ENCODE data around the gene UNC119. TPM values are rescaled to one million over a fixed set of nuclear protein-coding genes. Genes with fewer than 3 reads are reported as not detected.
"Not testable (repeated sequence)": the region's sequence is repeated elsewhere in the genome, so short reads cannot be mapped to it uniquely, and the experiment has no call there.

Gene UNC119
- total RNA-seq, 1 donor: 52.3 TPM

GRCh38 chr17:28576758-28577465 is 24.5 kb upstream of the UNC119 start, which contains the start of gene ALDOC:
ALDOC (minus strand) TSS chr17:28576895; CDS start chr17:28575532, 1,363 bp downstream.
- no peaks in the 10 kb centered on the region for H3K27me3 ChIP-seq (ENCODE audit: insufficient read depth, low read length)
- H3K9me3 ChIP-seq (ENCODE audit: low read depth, low read length): no peaks in the 10 kb centered on the region
- peaks cover 17% of the 10 kb centered on the region for H3K4me1 ChIP-seq (ENCODE audit: insufficient read depth, low read length)
- H3K4me3 ChIP-seq (ENCODE audit: low read length): no peak within 1 kb of the TSS

GRCh38 chr17:28576016-28576415 is 23.6 kb upstream of the UNC119 start:
- H3K9me3 ChIP-seq (ENCODE audit: low read depth, low read length); H3K4me3 ChIP-seq (ENCODE audit: low read length); H3K27me3 ChIP-seq (ENCODE audit: insufficient read depth, low read length): not testable (repeated sequence)
- peaks cover 22% of the 10 kb centered on the region for H3K4me1 ChIP-seq (ENCODE audit: insufficient read depth, low read length)

GRCh38 chr17:28575126-28575795 is 22.8 kb upstream of the UNC119 start:
- Histone ChIP-seq H3K4me1 (ENCODE audit: insufficient read depth, low read length) (peaks cover 28% of the 10 kb centered on the region), H3K4me3 (ENCODE audit: low read length) (no peak overlapping the region), H3K9me3 (ENCODE audit: low read depth, low read length) (no peaks in the 10 kb centered on the region), H3K27me3 (ENCODE audit: insufficient read depth, low read length) (no peaks in the 10 kb centered on the region)

GRCh38 chr17:28574526-28574925 is 22.1 kb upstream of the UNC119 start:
- H3K4me1 ChIP-seq (ENCODE audit: insufficient read depth, low read length): peaks cover 36% of the 10 kb centered on the region
- no peaks in the 10 kb centered on the region for H3K9me3 ChIP-seq (ENCODE audit: low read depth, low read length)
- no peaks in the 10 kb centered on the region for H3K27me3 ChIP-seq (ENCODE audit: insufficient read depth, low read length)
- H3K4me3 ChIP-seq (ENCODE audit: low read length): no peak overlapping the region

GRCh38 chr17:28573966-28574480 is 21.6 kb upstream of the UNC119 start:
- no peaks in the 10 kb centered on the region for H3K9me3 ChIP-seq (ENCODE audit: low read depth, low read length)
- H3K27me3 ChIP-seq (ENCODE audit: insufficient read depth, low read length): no peaks in the 10 kb centered on the region
- peaks cover 41% of the 10 kb centered on the region for H3K4me1 ChIP-seq (ENCODE audit: insufficient read depth, low read length)
- H3K4me3 ChIP-seq (ENCODE audit: low read length): no peak overlapping the region

DNA sequence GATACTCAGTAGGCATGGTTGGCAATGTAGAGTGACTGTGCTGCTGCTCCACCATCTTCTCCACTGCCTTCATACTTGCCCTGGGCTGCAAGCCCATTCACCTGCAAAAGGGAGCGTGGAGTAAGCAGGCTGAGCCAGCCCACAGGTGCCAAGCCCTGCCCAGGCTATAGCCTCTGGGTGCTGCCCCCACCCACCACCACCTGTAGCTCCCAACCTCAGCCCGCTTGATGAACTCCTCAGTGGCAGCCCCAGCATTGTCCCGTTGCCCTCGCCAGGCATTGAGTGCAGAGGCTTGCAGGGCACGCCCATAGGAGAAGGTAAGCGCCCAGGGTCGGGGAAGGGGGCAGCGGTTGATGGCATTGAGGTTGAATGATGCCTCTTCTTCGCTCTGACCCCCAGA is 21.1 kb upstream of the UNC119 start:
- Histone ChIP-seq H3K4me3 (ENCODE audit: low read length) (no peak overlapping the region), H3K9me3 (ENCODE audit: low read depth, low read length) (no peaks in the 10 kb centered on the region), H3K4me1 (ENCODE audit: insufficient read depth, low read length) (peaks cover 45% of the 10 kb centered on the region), H3K27me3 (ENCODE audit: insufficient read depth, low read length) (no peaks in the 10 kb centered on the region)

DNA sequence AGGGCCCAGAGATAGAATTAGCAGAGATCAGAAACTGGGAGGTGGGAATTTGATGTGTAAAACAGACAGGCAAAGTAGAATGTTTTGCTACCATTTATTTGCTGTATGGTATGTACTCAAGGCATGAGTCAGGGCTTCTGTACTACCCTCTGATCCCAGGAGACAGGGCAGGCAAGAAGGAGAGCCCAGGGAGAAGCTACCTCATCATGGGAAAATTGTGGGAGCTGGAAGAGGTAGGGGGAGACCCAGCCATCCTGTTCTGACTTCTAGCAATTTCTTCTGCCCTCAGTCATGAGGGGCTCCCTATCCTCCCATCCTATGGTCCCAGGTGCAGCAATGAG is 20.6 kb upstream of the UNC119 start:
- Histone ChIP-seq H3K27me3 (ENCODE audit: insufficient read depth, low read length) (no peaks in the 10 kb centered on the region), H3K4me1 (ENCODE audit: insufficient read depth, low read length) (peaks cover 50% of the 10 kb centered on the region), H3K9me3 (ENCODE audit: low read depth, low read length) (no peaks in the 10 kb centered on the region), H3K4me3 (ENCODE audit: low read length) (no peak overlapping the region)

- Histone ChIP-seq H3K4me3 (ENCODE audit: low read length) (no peak overlapping the region), H3K27me3 (ENCODE audit: insufficient read depth, low read length) (no peaks in the 10 kb centered on the region), H3K9me3 (ENCODE audit: low read depth, low read length) (no peaks in the 10 kb centered on the region), H3K4me1 (ENCODE audit: insufficient read depth, low read length) (peaks cover 56% of the 10 kb centered on the region)
Observed at GRCh38 chr17:28572259-28573039, 20.0 kb upstream of the UNC119 start.

GRCh38 chr17:28571361-28572122 is 19.1 kb upstream of the UNC119 start, which contains the start of gene PIGS:
PIGS (minus strand) TSS chr17:28571524; CDS start chr17:28571496, 28 bp downstream.
- H3K4me1 ChIP-seq (ENCODE audit: insufficient read depth, low read length): peaks cover 59% of the 10 kb centered on the region
- no peaks in the 10 kb centered on the region for H3K9me3 ChIP-seq (ENCODE audit: low read depth, low read length)
- no peaks in the 10 kb centered on the region for H3K27me3 ChIP-seq (ENCODE audit: insufficient read depth, low read length)
- peak within 1 kb of the TSS; percentile 89 for H3K4me3 ChIP-seq (ENCODE audit: low read length)

DNA sequence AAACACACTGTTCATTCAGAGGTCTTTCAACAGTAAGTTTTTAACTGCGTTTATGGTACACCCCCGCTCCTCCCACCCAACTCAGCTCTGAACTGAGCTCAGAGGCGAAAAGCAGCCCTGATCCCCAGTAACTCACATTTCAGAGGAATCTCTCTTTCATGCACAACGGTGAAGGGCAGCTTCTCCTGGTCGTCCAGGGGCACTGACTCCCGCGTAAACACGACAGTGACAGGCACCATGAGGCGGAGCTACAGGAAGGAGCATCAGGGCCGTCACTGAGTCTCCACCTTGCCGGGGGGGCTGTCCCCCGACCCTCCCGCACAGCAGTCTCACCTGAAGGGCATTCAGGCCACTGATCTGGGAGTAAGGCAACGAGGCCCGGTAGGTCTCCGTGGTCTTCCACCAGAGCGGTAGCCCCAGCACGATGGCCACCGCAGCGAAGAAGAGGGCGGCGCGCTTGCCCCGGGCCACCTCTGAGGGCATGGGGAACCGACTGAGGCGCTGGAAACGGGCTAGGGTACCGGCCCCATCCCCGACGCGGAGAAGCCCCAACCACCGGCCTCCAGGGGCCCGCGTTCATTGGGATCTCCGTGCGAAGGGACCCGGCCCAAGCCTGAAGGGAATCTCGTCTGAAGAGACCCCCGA is 18.4 kb upstream of the UNC119 start:
- H3K27me3 ChIP-seq (ENCODE audit: insufficient read depth, low read length): no peaks in the 10 kb centered on the region
- H3K4me1 ChIP-seq (ENCODE audit: insufficient read depth, low read length): peaks cover 56% of the 10 kb centered on the region
- peak overlapping the region; percentile 89 for H3K4me3 ChIP-seq (ENCODE audit: low read length)

GRCh38 chr17:28569446-28569845 is 17.0 kb upstream of the UNC119 start:
- Histone ChIP-seq H3K27me3 (ENCODE audit: insufficient read depth, low read length) (no peaks in the 10 kb centered on the region), H3K9me3 (ENCODE audit: low read depth, low read length) (no peaks in the 10 kb centered on the region), H3K4me3 (ENCODE audit: low read length) (no peak overlapping the region), H3K4me1 (ENCODE audit: insufficient read depth, low read length) (peaks cover 59% of the 10 kb centered on the region)

More for the DNA sequence above, 18.4 kb upstream of the UNC119 start:
- H3K9me3 ChIP-seq (ENCODE audit: low read depth, low read length): no peaks in the 10 kb centered on the region

DNA sequence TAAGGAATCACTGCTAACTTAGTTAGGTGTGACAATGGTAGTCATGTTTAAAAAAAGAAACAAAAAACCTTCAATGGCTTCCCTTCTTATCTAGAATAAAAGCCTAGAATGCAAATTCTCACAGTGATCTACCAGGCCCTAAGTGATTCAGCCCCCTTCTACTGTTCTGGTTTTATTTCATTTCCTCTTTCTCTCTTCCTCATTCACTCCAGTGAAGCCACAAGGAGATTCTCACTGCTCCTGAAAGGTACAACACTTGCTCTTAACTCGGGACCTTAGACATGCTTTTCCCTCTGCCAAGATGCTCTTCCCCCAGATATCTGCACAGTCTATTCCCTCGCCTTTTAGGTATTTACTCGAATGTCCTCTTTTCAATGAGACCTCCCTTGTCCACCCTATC is 15.2 kb upstream of the UNC119 start:
- H3K27me3 ChIP-seq (ENCODE audit: insufficient read depth, low read length): no peaks in the 10 kb centered on the region
- H3K4me3 ChIP-seq (ENCODE audit: low read length): no peak overlapping the region
- H3K4me1 ChIP-seq (ENCODE audit: insufficient read depth, low read length): peaks cover 58% of the 10 kb centered on the region
- H3K9me3 ChIP-seq (ENCODE audit: low read depth, low read length): no peaks in the 10 kb centered on the region

DNA sequence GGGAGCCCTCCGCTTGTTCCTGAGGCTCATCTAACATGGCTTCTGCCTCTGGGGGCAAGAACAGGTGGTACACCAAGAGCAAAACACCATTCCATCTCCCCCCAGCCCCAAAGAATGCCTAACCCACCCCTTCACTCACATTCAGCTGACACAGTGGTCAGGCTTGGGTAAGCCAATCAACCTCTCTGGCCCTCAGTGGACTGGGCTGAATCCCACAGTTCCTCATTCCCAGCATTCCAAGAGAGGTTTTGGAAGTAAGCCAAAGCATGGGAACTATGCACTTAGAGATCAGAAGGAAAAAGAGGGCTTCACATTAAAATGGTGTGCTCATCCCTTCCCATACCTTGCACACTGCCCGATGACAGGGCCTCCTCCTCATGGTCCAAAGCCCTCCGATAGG is 11.1 kb upstream of the UNC119 start:
- Histone ChIP-seq H3K4me3 (ENCODE audit: low read length) (no peak overlapping the region), H3K9me3 (ENCODE audit: low read depth, low read length) (no peaks in the 10 kb centered on the region), H3K27me3 (ENCODE audit: insufficient read depth, low read length) (no peaks in the 10 kb centered on the region), H3K4me1 (ENCODE audit: insufficient read depth, low read length) (peaks cover 23% of the 10 kb centered on the region)

GRCh38 chr17:28555022-28555421 is 2.6 kb upstream of the UNC119 start:
- no peak overlapping the region for H3K4me3 ChIP-seq (ENCODE audit: low read length)
- no peaks in the 10 kb centered on the region for H3K27me3 ChIP-seq (ENCODE audit: insufficient read depth, low read length)
- H3K4me1 ChIP-seq (ENCODE audit: insufficient read depth, low read length): peaks cover 25% of the 10 kb centered on the region
- no peaks in the 10 kb centered on the region for H3K9me3 ChIP-seq (ENCODE audit: low read depth, low read length)
